IPS-NIHi7 (cell line): ENCODE results near the gene PDE3B.
"Not testable (repeated sequence)": the region's sequence is repeated elsewhere in the genome, so short reads cannot be mapped to it uniquely, and the experiment has no call there.

ENCODE experiments used
- DNase-seq: peaks from one replicate; pipeline ENCODE4 v3.0.0; 2012; ENCODE audit warnings: mixed read lengths; ENCODE audit errors: extremely low spot score

The PDE3B gene

GRCh38 chr11:14641801-14642200 is 1.8 kb upstream of the PDE3B start:
- no peak for DNase-seq

GRCh38 chr11:14642453-14642852 is 1.2 kb upstream of the PDE3B start:
- no peak for DNase-seq

DNA sequence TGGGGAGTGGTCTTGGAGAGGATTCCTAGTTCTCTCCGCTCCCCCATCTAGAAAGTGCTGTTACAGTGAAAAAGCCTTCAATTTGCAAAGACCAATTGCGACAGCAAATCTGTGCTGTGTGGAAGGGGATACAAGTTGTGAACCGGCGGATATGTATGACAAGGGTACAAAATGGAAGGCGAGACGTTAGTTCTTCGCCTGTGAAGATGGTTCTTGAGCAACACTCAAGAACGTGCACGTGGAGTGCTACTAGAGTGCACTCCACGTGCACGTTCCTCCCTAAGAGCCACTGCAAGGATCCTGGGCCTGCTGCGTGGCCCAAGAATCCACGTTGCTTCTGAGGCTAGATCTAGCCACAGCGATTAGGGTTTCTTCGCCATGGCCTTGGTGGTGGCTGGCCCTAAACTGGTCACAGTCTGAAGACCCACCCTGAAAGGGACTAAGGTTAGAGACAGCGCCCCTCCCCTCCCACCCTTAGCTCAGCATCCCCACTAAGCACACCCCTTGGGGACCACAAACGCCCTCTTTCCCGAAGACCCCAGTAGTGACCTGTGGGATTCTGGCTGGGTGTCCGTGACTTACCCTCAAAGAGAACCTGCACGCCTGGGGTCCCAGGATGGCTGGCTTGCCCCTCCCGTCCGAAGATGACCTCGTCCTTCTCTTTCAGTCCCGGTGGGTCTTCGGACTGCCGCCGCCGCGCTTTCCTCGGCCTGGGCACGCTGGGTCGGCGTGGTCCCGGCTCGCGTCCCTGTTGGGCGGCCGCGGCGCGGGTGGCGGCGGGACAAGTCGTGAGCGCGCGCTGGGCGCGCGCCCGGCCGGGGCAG is 519 bp upstream of the PDE3B start:
- DNase-seq = no peak

DNA sequence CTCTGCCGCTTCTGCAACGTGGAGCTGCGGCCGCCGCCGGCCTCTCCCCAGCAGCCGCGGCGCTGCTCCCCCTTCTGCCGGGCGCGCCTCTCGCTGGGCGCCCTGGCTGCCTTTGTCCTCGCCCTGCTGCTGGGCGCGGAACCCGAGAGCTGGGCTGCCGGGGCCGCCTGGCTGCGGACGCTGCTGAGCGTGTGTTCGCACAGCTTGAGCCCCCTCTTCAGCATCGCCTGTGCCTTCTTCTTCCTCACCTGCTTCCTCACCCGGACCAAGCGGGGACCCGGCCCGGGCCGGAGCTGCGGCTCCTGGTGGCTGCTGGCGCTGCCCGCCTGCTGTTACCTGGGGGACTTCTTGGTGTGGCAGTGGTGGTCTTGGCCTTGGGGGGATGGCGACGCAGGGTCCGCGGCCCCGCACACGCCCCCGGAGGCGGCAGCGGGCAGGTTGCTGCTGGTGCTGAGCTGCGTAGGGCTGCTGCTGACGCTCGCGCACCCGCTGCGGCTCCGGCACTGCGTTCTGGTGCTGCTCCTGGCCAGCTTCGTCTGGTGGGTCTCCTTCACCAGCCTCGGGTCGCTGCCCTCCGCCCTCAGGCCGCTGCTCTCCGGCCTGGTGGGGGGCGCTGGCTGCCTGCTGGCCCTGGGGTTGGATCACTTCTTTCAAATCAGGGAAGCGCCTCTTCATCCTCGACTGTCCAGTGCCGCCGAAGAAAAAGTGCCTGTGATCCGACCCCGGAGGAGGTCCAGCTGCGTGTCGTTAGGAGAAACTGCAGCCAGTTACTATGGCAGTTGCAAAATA is 816 bp downstream of the PDE3B start:
- peak; percentile 53 for DNase-seq

DNA sequence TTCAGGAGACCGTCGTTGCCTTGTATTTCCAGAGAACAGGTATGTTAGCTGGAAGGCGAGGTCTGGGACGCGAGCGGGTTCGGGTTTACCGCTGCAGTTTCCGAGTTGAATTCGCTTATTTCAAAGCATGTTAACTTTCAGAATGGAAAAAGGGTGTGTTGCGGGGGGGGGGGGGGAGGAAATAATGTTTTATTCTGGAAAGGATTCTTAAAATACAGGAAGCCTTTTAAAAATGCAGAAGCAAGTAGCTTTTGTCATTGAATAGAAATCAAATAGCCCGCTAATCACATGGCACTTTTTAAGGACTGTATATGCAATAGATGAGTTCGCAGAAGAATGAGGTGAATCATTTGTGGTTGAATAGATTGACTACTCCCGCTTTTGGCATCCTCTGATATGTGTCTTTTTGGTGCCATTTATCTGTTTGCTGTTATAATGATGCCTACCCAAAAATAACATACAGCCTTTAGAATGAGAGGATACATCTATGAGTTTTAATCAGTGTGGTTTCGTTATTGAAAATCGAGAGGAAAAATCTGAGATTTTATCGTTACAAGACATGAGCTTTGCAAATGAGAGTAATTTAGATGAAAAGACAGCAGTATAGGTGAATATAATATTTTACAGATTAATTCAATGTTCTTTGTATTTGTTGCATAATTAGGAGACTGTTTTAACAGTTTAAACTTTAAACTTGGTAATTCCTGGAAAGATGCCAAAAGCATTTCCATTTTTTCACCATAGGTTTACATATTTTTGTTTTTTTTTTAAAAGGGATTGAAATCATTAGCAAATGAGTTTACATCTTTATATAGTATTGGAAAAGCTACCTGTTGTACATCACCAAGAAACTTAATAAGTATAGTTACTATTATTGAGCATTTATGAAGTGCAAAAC is 1.7 kb downstream of the PDE3B start:
- no peak for DNase-seq

- no peak for DNase-seq
Observed at GRCh38 chr11:14645985-14646900, 2.6 kb downstream of the PDE3B start.

DNA sequence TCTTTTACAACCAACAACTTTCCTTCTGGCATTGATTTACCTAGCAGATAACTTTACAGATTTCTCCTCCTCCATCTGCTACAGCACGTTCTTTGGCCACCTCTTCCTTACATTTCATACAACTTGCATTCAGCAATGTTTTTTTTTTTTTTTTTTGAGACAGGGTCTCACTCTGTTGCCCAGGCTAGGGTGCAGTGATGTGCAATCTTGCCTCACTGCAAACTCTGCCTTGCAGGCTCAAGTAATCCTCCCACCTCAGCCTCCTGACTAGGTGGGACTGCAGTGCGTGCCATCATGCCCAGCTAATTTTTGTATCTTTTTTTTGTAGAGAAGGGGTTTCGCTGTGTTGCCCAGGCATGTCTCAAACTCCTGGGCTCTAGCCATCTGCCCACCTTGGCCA is 6.5 kb downstream of the PDE3B start:
- DNase-seq = no peak

- DNase-seq = no peak
Observed at GRCh38 chr11:14653090-14653489, 9.5 kb downstream of the PDE3B start.

GRCh38 chr11:14655435-14655834 is 11.8 kb downstream of the PDE3B start:
- no peak for DNase-seq

GRCh38 chr11:14656536-14657457 is 13.2 kb downstream of the PDE3B start:
- DNase-seq = no peak

DNA sequence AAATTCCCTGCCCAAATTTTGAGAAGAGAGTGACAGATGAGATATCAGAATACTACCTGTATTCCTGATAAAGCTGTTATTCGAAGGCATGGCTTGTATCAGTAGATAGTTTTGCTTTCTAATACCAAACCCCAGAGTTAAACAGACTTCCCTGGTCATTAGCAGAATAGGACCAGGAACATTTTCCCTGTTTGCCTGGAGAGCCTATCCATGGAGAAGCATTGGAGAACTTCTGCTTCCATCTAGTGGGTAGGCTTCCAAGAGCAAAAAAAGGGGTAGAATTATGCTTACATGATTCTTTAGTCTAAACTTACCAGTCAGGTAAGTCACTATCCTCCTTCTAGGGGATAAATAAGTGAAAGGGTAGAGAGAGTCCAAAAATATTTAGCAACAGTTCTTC is 14.2 kb downstream of the PDE3B start:
- DNase-seq = no peak

GRCh38 chr11:14664926-14665325 is 21.3 kb downstream of the PDE3B start:
- not testable (repeated sequence) for DNase-seq

DNA sequence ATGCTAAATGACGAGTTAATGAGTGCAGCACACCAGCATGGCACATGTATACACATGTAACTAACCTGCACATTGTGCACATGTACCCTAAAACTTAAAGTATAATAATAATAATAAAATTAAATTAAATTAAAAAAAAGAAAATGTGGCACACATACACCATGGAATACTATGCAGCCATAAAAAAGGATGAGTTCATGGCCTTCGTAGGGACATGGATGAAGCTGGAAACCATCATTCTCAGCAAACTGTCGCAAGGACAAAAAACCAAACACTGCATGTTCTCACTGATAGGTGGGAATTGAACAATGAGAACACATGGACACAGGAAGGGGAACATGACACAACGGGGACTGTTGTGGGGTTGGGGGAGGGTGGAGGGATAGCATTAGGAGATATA is 23.7 kb downstream of the PDE3B start:
- not testable (repeated sequence) for DNase-seq

DNA sequence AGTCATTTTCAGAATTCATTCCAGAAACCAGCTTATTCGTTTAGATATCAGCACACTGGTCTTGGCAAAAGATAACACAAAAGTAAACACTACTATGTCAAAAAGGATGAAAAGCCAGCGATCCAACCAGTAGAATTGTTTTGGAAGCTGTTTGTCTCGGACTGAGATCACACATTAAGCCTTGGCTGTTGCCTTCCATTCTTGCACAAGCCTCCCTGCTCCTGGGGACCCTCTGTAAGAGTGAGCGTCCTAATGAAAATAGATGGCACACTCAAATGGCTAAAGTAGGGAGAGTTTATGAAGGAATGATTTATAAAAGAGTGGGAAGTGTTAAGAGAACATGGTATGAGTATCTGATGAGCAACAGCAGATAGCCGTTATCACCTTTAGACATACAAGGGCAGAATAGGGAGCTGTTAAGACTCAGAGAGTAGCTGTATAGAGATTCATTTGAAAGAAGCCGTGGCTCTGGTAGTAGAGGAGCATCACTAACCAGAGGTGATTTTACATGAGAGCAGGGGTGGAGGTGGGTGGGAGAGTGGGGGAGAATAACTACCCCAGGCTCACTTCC is 25.2 kb downstream of the PDE3B start:
- peak; percentile 11 for DNase-seq

DNA sequence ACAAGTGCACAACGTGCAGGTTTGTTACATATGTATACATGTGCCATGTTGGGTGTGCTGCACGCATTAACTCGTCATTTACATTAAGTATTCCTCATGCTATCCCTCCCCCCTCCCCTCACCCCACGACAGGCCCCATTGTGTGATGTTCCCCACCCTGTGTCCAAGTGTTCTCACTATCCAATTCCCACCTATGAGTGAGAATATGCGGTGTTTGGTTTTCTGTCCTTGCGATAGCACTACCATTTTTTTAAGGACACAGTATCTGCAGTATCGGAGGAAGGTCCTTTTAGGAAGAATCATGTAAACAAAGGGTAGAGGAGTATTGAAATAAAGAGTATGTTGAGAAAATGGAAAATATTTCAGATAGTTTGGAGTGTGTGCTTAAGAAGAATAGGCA is 25.9 kb downstream of the PDE3B start:
- DNase-seq = no peak

GRCh38 chr11:14669958-14670357 is 26.4 kb downstream of the PDE3B start:
- no peak for DNase-seq

DNA sequence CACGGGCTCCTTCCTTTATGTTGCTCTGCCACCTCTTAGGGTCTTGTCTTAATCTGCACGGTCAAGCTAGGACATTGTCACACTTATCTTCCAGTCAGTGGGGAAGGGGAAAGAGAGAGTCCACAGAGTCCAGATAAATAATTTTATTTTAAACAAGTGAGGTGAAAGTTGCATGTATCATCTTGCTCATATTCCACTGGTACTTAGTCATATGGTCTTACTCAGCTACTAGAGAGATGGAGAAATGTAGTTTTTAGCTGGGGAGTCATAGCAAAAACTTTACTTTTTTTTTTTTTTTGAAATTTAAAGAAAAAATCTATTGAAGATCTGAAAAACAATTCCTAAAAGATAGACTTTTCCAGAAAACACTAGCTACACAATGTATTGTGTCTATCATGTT is 29.0 kb downstream of the PDE3B start:
- no peak for DNase-seq

DNA sequence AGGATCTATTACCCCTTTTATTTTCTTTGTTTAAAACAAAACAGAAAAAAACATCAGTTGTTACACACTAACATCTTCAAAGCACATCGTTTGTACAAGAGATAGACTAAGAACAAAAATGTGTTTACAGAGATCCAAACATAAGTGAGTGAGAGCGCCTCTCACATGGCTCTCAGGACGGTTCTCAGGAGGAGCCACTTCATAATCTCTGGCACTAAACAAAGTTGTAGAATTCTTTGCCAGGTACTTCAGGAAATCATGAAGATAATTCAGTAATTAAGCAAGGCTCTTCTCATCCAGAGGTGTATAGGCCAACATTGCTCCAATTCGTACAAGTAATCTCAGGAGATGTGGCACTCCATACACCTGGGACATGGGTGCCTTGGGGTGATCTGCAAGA is 29.8 kb downstream of the PDE3B start:
- no peak for DNase-seq

- DNase-seq = no peak
Observed at GRCh38 chr11:14673824-14674405, 30.3 kb downstream of the PDE3B start.
